A549 (cell line): ENCODE measurements around the gene SRRT. TPM values are rescaled to one million over a fixed set of nuclear protein-coding genes. Genes with fewer than 3 reads are reported as not detected.

Experiments used
- ATAC-seq, 2 experiments: fragments of 200-7000 bp in 1 of 2; fragments of >200 bp in 1 of 2; cut with Nextera tagmentation in 1 of 2; cut with Tn5 transposase in 1 of 2; 3 replicates each; pipeline versions ENCODE4 v1.8.0 to v1.9.1; 2018 to 2020; ENCODE audit warnings: mild to moderate bottlenecking in 1 of 2, moderate library complexity in 1 of 2
- CTCF ChIA-PET: fragments of 300-600 bp; sonication (Branson Sonifier 250); formaldehyde crosslinking; extraction: SDS; loops from one replicate; lab custom pipeline; 2021; ENCODE audit warnings: antibody characterized with exemption, inconsistent platforms; lab: Yijun Ruan, JAX
- POLR2A ChIA-PET: fragments of 350-600 bp; formaldehyde crosslinking; extraction: SDS; loops from one replicate; lab custom pipeline; 2021; ENCODE audit warnings: antibody characterized with exemption, inconsistent platforms; lab: Yijun Ruan, JAX
- DNase-seq, 2 experiments: peaks; one replicate each; pipeline versions ENCODE4 v3.0.0 to v3.0.0-alpha.2; 2011 to 2016; ENCODE audit warnings: low read depth in 1 of 2, low spot score in 1 of 2
- FAIRE-seq: peaks from 2 replicates; lab custom pipeline; 2011; peaks lifted over from hg19 to GRCh38; lab: Jason Lieb, UNC
- H3K27ac ChIP-seq, 2 experiments: fragments of >200 bp; sonication (Bioruptor Twin); formaldehyde crosslinking; 3 replicates each; pipeline ENCODE4 v1.5.1; 2016 to 2017
- H3K4me1 ChIP-seq: fragments of >200 bp; sonication (Bioruptor Twin); formaldehyde crosslinking; 3 replicates; pipeline ENCODE4 v1.6.1; 2016
- H3K4me2 ChIP-seq: fragments of >200 bp; sonication (Bioruptor Twin); formaldehyde crosslinking; 3 replicates; pipeline ENCODE4 v1.6.1; 2016
- H3K4me3 ChIP-seq: fragments of >200 bp; sonication (Bioruptor Twin); formaldehyde crosslinking; 3 replicates; pipeline ENCODE4 v1.5.1; 2016
- H3K9me3 ChIP-seq: fragments of >200 bp; sonication (Bioruptor Twin); formaldehyde crosslinking; 3 replicates; pipeline ENCODE4 v1.6.1; 2016
- CBX2 ChIP-seq: fragments of 200-600 bp; sonication (generic); IDR thresholded peaks from 2 replicates; pipeline ENCODE4 v1.6.1; 2016; ENCODE audit warnings: low read depth, mild to moderate bottlenecking, borderline replicate concordance
- CEBPB ChIP-seq, 2 experiments: fragments of >200 bp in 1 of 2; sonication (Bioruptor Twin) in 1 of 2; formaldehyde crosslinking in 1 of 2; IDR thresholded peaks; 2 replicates each; pipeline ENCODE4 v1.6.1; 2012 to 2016
- CHD2 ChIP-seq: fragments of 150-350 bp; IDR thresholded peaks from 2 replicates; pipeline ENCODE4 v1.6.1; 2014; ENCODE audit warnings: low read length; ENCODE audit not compliant: partially characterized antibody
- CHD4 ChIP-seq: fragments of 200-600 bp; sonication (generic); IDR thresholded peaks from 2 replicates; pipeline ENCODE4 v1.6.1; 2016; ENCODE audit warnings: antibody characterized with exemption, mild to moderate bottlenecking, borderline replicate concordance
- FOSB ChIP-seq: fragments of 250-450 bp; sonication (Bioruptor Pico); IDR thresholded peaks from 2 replicates; pipeline ENCODE4 v1.5.0; 2020; ENCODE audit warnings: mild to moderate bottlenecking, moderate library complexity
- GATA3 ChIP-seq: IDR thresholded peaks from 2 replicates; pipeline ENCODE4 v1.6.1; 2012; ENCODE audit warnings: borderline replicate concordance
- HOXB5 ChIP-seq: fragments of 250-450 bp; sonication (Bioruptor Pico); IDR thresholded peaks from 2 replicates; pipeline ENCODE4 v1.5.0; 2020; ENCODE audit warnings: mild to moderate bottlenecking, moderate library complexity
- MAFK ChIP-seq: fragments of 450-650 bp; IDR thresholded peaks from 2 replicates; pipeline ENCODE4 v1.6.1; 2014; ENCODE audit not compliant: partially characterized antibody
- SREBF2 ChIP-seq: fragments of 450-650 bp; IDR thresholded peaks from 2 replicates; pipeline ENCODE4 v1.6.1; 2014; ENCODE audit warnings: mild to moderate bottlenecking, moderate library complexity
- TFCP2L1 ChIP-seq: fragments of 250-450 bp; sonication (Bioruptor Pico); IDR thresholded peaks from 2 replicates; pipeline ENCODE4 v1.5.0; 2021; ENCODE audit warnings: mild to moderate bottlenecking
- WGBS: methylation state at CpG from one replicate; pipeline ENCODE4 v1.1.6; 2017; ENCODE audit errors: missing lambda C conversion rate; 5-methylcytosine and 5-hydroxymethylcytosine counted together
- polyA plus RNA-seq, 4 experiments: library from polyadenylated mRNA; depleted of rRNA in 3 of 4; stranded (reverse); fragments of >200 nt; fragmentation: RNase III in 1 of 4; extraction: RNeasy Plus Mini Kit Qiagen cat#74134 plus additional on column Dnase treatment in 1 of 4; gene quantifications; 2 replicates in 3 of 4; 3 replicates in 1 of 4; pipeline ENCODE4 v1.2.3, GENCODE V29; 2011 to 2017
- TF ChIP-seq, protein P1 (sequence below): fragments of 200-600 bp; sonication (generic); IDR thresholded peaks from 2 replicates; pipeline ENCODE4 v1.6.1; 2016; ENCODE audit warnings: antibody characterized with exemption, mild to moderate bottlenecking, moderate library complexity
- TF ChIP-seq, protein P2 (sequence below): fragments of >200 bp; sonication (Bioruptor Twin); formaldehyde crosslinking; IDR thresholded peaks from 2 replicates; pipeline ENCODE4 v1.6.1; 2016
- TF ChIP-seq, protein P3 (sequence below): fragments of 150-350 bp; IDR thresholded peaks from 2 replicates; pipeline ENCODE4 v1.6.1; 2014; ENCODE audit warnings: low read depth, mild to moderate bottlenecking, low read length
- TF ChIP-seq, protein P4 (sequence below): fragments of 450-650 bp; IDR thresholded peaks from 2 replicates; pipeline ENCODE4 v1.6.1; 2014; ENCODE audit warnings: antibody characterized with exemption

SRRT gene
- polyA plus RNA-seq, 2 of the 4 experiments (the other 2 are of a cell fraction): 49.9 to 194 TPM

DNA sequence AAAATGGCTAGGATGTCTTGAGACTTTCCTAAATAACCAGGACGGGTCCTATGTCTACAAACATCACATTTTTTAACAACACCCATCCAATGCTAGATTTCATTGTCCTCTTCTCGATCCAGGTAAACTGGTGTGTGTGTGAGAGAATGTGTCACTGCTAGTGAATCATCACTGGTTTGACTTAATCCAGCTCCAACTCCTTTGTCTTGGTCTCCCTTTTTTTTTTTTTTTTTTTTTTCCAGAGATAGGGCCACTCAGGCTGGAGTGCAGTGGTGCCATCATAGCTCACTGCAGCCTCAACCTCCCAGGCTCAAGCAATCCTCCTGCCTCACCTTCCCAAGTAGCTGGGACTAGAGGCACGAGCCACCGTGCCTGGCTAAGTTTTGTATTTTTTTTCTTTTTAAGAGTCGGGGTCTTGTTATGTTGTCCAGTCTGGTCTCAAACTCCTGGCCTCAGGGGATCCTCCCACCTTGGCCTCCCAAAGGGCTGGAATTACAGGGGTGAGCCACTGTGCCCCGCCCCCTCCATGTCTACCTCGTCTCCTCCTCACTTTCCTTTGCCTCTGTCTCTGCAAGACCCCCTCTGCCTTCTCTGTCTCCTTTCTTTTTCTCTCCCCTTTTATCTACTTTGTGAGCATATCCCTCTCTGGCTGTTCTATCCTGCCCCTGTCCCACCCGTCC lies 16.8 kb downstream of the SRRT start (continued):
- no peak for TF ChIP-seq TFCP2L1 (CRISPR knock-in tag)
- TF ChIP-seq HOXB5 (CRISPR knock-in tag): no peak
- no peak for TF ChIP-seq SREBF2

DNA sequence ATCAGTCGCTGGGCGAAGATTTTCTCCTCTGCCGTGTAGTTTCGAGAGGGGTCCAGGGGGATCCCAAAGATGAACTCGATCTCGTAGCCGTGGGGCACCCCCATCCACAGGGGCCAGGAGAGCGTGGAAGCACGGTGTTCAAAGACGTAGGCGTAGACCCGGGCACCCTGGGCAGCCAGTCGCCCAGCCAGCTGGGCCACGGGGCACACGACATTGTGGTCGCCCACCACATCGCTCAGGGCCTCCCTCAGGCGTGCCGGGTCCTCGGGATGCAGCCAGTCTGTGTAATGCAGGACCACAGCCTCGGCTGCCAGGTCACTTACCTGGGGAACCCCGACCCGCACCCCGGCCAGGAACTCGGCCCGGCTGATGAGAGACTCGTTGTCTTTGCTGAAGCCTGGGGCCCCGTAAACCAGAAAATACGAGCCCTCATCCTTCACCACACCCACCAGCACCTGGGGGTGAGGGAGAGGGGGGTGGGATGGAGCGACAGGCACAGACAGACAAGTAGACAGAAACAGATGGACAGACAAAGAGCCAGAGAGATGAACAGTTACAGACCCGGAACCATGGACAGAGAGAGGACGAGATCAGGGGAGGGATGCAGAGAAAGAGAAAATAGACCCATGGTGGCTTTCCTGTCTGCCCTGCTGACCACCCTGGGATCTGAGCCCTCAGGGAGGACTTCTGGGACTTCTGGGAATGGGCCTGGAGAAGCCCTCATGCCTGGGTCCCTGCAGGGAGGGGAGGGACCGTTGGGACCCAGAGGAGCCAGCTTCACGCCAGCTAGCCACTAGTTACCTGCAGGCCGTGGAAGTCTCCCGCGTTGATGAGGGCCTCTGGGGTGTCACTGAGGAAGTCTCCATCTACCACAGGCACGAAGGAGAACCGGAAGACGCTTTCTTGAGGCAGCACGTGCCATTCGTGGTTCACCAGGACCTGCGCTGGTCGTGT lies 17.7 kb downstream of the SRRT start:
- TF ChIP-seq FOSB (CRISPR knock-in tag) (no peak), CBX2 (no peak), CEBPB (IDR thresholded peaks at IDR 0.05) (no peak), TFCP2L1 (CRISPR knock-in tag) (no peak), MAFK (no peak), HOXB5 (CRISPR knock-in tag) (no peak)
- TF ChIP-seq, protein P1, sequence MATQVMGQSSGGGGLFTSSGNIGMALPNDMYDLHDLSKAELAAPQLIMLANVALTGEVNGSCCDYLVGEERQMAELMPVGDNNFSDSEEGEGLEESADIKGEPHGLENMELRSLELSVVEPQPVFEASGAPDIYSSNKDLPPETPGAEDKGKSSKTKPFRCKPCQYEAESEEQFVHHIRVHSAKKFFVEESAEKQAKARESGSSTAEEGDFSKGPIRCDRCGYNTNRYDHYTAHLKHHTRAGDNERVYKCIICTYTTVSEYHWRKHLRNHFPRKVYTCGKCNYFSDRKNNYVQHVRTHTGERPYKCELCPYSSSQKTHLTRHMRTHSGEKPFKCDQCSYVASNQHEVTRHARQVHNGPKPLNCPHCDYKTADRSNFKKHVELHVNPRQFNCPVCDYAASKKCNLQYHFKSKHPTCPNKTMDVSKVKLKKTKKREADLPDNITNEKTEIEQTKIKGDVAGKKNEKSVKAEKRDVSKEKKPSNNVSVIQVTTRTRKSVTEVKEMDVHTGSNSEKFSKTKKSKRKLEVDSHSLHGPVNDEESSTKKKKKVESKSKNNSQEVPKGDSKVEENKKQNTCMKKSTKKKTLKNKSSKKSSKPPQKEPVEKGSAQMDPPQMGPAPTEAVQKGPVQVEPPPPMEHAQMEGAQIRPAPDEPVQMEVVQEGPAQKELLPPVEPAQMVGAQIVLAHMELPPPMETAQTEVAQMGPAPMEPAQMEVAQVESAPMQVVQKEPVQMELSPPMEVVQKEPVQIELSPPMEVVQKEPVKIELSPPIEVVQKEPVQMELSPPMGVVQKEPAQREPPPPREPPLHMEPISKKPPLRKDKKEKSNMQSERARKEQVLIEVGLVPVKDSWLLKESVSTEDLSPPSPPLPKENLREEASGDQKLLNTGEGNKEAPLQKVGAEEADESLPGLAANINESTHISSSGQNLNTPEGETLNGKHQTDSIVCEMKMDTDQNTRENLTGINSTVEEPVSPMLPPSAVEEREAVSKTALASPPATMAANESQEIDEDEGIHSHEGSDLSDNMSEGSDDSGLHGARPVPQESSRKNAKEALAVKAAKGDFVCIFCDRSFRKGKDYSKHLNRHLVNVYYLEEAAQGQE: no peak
- TF ChIP-seq, protein P2, sequence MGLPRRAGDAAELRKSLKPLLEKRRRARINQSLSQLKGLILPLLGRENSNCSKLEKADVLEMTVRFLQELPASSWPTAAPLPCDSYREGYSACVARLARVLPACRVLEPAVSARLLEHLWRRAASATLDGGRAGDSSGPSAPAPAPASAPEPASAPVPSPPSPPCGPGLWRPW: no peak
- ChIA-PET POLR2A (interaction anchor here (1.6 kb wide), 1 partner anchor 18 kb away, joined by 5 read pairs; the partner anchor contains the start of gene SRRT), CTCF (interaction anchor here (2.3 to 5.0 kb wide), 5 partner anchors 162 to 242 kb away, joined by 13 to 71 read pairs (median 25); no protein-coding TSS in a partner anchor)
- DNase-seq: no peak
- Histone ChIP-seq H3K4me2 (no peak overlapping the region), H3K4me1 (peaks cover 46% of the 10 kb centered on the region), H3K9me3 (no peaks in the 10 kb centered on the region), H3K4me3 (no peak overlapping the region), H3K27ac (no peak overlapping the region)
- FAIRE-seq: no peak
- WGBS: 85% methylated on average over 23 of the region's 44 CpGs
- ATAC-seq: no peak

DNA sequence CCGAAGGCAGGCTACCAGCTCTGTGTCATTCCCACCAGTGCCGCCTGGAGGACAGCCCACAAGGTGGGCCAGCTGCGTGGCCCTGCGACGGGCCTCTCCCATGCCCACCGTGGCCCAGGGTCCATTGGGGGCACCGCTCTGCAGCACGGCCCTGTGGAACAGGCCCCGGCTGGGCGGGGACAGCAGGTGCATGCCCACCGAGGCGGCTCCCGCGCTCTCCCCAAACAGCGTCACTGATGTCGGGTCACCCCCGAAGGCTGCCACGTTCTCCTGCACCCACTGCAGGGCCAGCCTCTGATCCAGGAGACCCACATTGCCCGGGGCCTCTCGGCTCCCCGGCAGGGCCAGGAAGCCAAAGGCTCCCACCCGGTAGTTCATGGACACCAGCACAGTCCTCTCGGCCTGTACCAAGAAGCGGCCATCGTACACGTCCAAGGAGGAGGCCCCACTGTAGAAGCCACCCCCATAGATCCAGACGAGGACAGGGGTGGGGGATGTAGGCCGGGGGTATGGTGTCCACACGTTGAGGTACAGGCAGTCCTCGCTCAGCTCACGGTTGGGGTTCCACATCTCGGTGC lies 18.5 kb downstream of the SRRT start:
- ChIA-PET POLR2A (no interaction called here), CTCF (interaction anchor here (1.1 to 5.0 kb wide), 19 partner anchors 8 to 389 kb away, joined by 3 to 71 read pairs (median 13); partner anchors contain the start of gene SRRT)
- FAIRE-seq (no peak), DNase-seq (no peak), ATAC-seq (no peak)
- H3K4me3 ChIP-seq: no peak overlapping the region
- no peak overlapping the region for H3K4me2 ChIP-seq
- H3K27ac ChIP-seq: no peak overlapping the region
- peaks cover 39% of the 10 kb centered on the region for H3K4me1 ChIP-seq
- H3K9me3 ChIP-seq: no peaks in the 10 kb centered on the region
- TF ChIP-seq, protein P3, sequence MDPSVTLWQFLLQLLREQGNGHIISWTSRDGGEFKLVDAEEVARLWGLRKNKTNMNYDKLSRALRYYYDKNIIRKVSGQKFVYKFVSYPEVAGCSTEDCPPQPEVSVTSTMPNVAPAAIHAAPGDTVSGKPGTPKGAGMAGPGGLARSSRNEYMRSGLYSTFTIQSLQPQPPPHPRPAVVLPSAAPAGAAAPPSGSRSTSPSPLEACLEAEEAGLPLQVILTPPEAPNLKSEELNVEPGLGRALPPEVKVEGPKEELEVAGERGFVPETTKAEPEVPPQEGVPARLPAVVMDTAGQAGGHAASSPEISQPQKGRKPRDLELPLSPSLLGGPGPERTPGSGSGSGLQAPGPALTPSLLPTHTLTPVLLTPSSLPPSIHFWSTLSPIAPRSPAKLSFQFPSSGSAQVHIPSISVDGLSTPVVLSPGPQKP: no peak
- TF ChIP-seq SREBF2 (no peak), TFCP2L1 (CRISPR knock-in tag) (no peak), CHD4 (no peak), CHD2 (no peak), GATA3 (no peak)
- TF ChIP-seq, protein P4, sequence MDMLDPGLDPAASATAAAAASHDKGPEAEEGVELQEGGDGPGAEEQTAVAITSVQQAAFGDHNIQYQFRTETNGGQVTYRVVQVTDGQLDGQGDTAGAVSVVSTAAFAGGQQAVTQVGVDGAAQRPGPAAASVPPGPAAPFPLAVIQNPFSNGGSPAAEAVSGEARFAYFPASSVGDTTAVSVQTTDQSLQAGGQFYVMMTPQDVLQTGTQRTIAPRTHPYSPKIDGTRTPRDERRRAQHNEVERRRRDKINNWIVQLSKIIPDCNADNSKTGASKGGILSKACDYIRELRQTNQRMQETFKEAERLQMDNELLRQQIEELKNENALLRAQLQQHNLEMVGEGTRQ: no peak
- TF ChIP-seq, protein P2: no peak
- 83% methylated on average over 6 of the region's 32 CpGs for WGBS
